Smooth muscle cell (in vitro differentiated cells): ENCODE results near the gene CIRBP. TPM values are rescaled to one million over a fixed set of nuclear protein-coding genes. Genes with fewer than 3 reads are reported as not detected.

Experiments used
- DNase-seq: peaks from one replicate; lab custom pipeline; 2025; ENCODE audit not compliant: unreplicated experiment; lab: John Stamatoyannopoulos, UW
- H2AFZ ChIP-seq: fragments of 200-600 bp; sonication (generic); 2 replicates; pipeline ENCODE4 v1.6.0; 2016; ENCODE audit warnings: antibody characterized with exemption, low read depth, mild to moderate bottlenecking
- H3F3A ChIP-seq: fragments of 200-600 bp; sonication (generic); 2 replicates; pipeline ENCODE4 v1.6.0; 2017; ENCODE audit warnings: antibody characterized with exemption, low read depth
- H3K27ac ChIP-seq: fragments of 200-600 bp; sonication (generic); 2 replicates; pipeline ENCODE4 v1.5.1; 2016; ENCODE audit warnings: low read depth, mild to moderate bottlenecking
- H3K27me3 ChIP-seq: fragments of 200-600 bp; sonication (generic); 2 replicates; pipeline ENCODE4 v1.6.1; 2016; ENCODE audit warnings: low read depth, mild to moderate bottlenecking
- H3K36me3 ChIP-seq: fragments of 200-600 bp; sonication (generic); 2 replicates; pipeline ENCODE4 v1.5.1; 2016; ENCODE audit warnings: low read depth
- H3K4me1 ChIP-seq: fragments of 200-600 bp; sonication (generic); 2 replicates; pipeline ENCODE4 v1.5.1; 2016; ENCODE audit warnings: low read depth
- H3K4me2 ChIP-seq: fragments of 200-600 bp; sonication (generic); 2 replicates; pipeline ENCODE4 v1.6.0; 2016; ENCODE audit warnings: mild to moderate bottlenecking
- H3K4me3 ChIP-seq: fragments of 200-600 bp; sonication (generic); 2 replicates; pipeline ENCODE4 v1.5.1; 2016; ENCODE audit warnings: mild to moderate bottlenecking
- H3K79me2 ChIP-seq: fragments of 200-600 bp; sonication (generic); 2 replicates; pipeline ENCODE4 v1.6.0; 2016; ENCODE audit warnings: low read depth, mild to moderate bottlenecking
- H3K9ac ChIP-seq: fragments of 200-600 bp; sonication (generic); 2 replicates; pipeline ENCODE4 v1.6.0; 2016; ENCODE audit warnings: low read depth
- H3K9me3 ChIP-seq: fragments of 200-600 bp; sonication (generic); replicated peaks from 2 replicates; pipeline ENCODE4 v1.5.1; 2016; ENCODE audit warnings: low read depth
- H4K20me1 ChIP-seq: fragments of 200-600 bp; sonication (generic); 2 replicates; pipeline ENCODE4 v1.6.0; 2016; ENCODE audit warnings: low read depth
- CTCF ChIP-seq: fragments of 200-600 bp; sonication (generic); IDR thresholded peaks from 2 replicates; pipeline ENCODE4 v1.5.1; 2017; ENCODE audit warnings: borderline replicate concordance, mild to moderate bottlenecking, antibody characterized with exemption; ENCODE audit not compliant: insufficient read depth, poor library complexity, severe bottlenecking
- WGBS: methylation state at CpG from one replicate; pipeline ENCODE4 v1.1.7; 2016; ENCODE audit warnings: low lambda C conversion rate; 5-methylcytosine and 5-hydroxymethylcytosine counted together
- polyA plus RNA-seq: library from polyadenylated mRNA; unstranded; fragments of >200 nt; fragmentation: Nextera tagmentation; extraction: Ambion mirVana; gene quantifications from 2 replicates; pipeline ENCODE4 v1.2.1, GENCODE V29; 2016
- total RNA-seq: library from RNA; depleted of rRNA; stranded (reverse); fragments of >200 nt; gene quantifications from 2 replicates; pipeline ENCODE4 v1.2.3, GENCODE V29; 2014

Gene CIRBP
- total and polyA plus RNA-seq, 2 experiments from 2014 or later = 122 to 215 TPM

GRCh38 chr19:1232652-1233072 lies 36.5 kb upstream of the CIRBP start:
- Histone ChIP-seq H3K9me3 (no peaks in the 10 kb centered on the region), H4K20me1 (peaks cover 49% of the 10 kb centered on the region), H2AFZ (no peak overlapping the region), H3K27ac (no peak overlapping the region), H3K79me2 (peaks cover 4% of the 10 kb centered on the region), H3F3A (peaks cover 8% of the 10 kb centered on the region), H3K27me3 (no peaks in the 10 kb centered on the region), H3K36me3 (no peaks in the 10 kb centered on the region), H3K9ac (no peak overlapping the region), H3K4me2 (no peak overlapping the region), H3K4me1 (peaks cover 4% of the 10 kb centered on the region), H3K4me3 (no peak overlapping the region)
- 81% methylated on average over 15 of the region's 15 CpGs for WGBS
- DNase-seq = no peak
- no peak for TF ChIP-seq CTCF

GRCh38 chr19:1233115-1233667 lies 35.9 kb upstream of the CIRBP start:
- no peak overlapping the region for H3K9ac ChIP-seq
- no peak overlapping the region for H2AFZ ChIP-seq
- no peaks in the 10 kb centered on the region for H3K27me3 ChIP-seq
- peaks cover 4% of the 10 kb centered on the region for H3K79me2 ChIP-seq
- no peak for TF ChIP-seq CTCF
- no peak overlapping the region for H3K4me3 ChIP-seq
- peaks cover 49% of the 10 kb centered on the region for H4K20me1 ChIP-seq
- DNase-seq = no peak
- H3K27ac ChIP-seq = no peak overlapping the region
- H3K4me2 ChIP-seq = no peak overlapping the region
- H3F3A ChIP-seq = peaks cover 10% of the 10 kb centered on the region
- 96% methylated on average over 17 of the region's 24 CpGs for WGBS
- H3K36me3 ChIP-seq = no peaks in the 10 kb centered on the region
- no peaks in the 10 kb centered on the region for H3K9me3 ChIP-seq
- peaks cover 4% of the 10 kb centered on the region for H3K4me1 ChIP-seq

GRCh38 chr19:1234051-1234954 lies 34.8 kb upstream of the CIRBP start:
- no peak overlapping the region for H2AFZ ChIP-seq
- WGBS = 96% methylated on average over 39 of the region's 45 CpGs
- TF ChIP-seq CTCF = no peak

More at GRCh38 chr19:1234051-1234954, 34.8 kb upstream of the CIRBP start:
- H3K9ac ChIP-seq = no peak overlapping the region
- no peak overlapping the region for H3K4me3 ChIP-seq
- H3K36me3 ChIP-seq = no peaks in the 10 kb centered on the region
- H3K4me1 ChIP-seq = peaks cover 4% of the 10 kb centered on the region
- H3K27me3 ChIP-seq = no peaks in the 10 kb centered on the region
- H3K9me3 ChIP-seq = no peaks in the 10 kb centered on the region
- H3F3A ChIP-seq = peaks cover 20% of the 10 kb centered on the region
- H3K4me2 ChIP-seq = no peak overlapping the region
- DNase-seq = no peak
- peaks cover 49% of the 10 kb centered on the region for H4K20me1 ChIP-seq
- H3K79me2 ChIP-seq = peaks cover 4% of the 10 kb centered on the region
- H3K27ac ChIP-seq = no peak overlapping the region
